OCI-LY3 (cell line): ENCODE results near the gene PLA2G4F.

Source experiments
- CTCF ChIP-seq: fragments of 200-600, 300-600 bp; sonication (generic); IDR thresholded peaks from 2 replicates; pipeline ENCODE4 v1.5.1; 2014; ENCODE audit warnings: antibody characterized with exemption, low read length, low read depth
- EZH2phosphoT487 ChIP-seq: fragments of 200-600 bp; shearing (Covaris generic); IDR thresholded peaks from 2 replicates; pipeline ENCODE4 v1.6.1; 2018; ENCODE audit warnings: antibody characterized with exemption, mixed run types, low read depth

- no peak for TF ChIP-seq CTCF
- no peak for TF ChIP-seq EZH2phosphoT487
These were observed 11.5 kb downstream of the PLA2G4F start for GRCh38 chr15:42144841-42145375.
